ENCODE measurements around the gene RPN2.

The RPN2 gene

DNA sequence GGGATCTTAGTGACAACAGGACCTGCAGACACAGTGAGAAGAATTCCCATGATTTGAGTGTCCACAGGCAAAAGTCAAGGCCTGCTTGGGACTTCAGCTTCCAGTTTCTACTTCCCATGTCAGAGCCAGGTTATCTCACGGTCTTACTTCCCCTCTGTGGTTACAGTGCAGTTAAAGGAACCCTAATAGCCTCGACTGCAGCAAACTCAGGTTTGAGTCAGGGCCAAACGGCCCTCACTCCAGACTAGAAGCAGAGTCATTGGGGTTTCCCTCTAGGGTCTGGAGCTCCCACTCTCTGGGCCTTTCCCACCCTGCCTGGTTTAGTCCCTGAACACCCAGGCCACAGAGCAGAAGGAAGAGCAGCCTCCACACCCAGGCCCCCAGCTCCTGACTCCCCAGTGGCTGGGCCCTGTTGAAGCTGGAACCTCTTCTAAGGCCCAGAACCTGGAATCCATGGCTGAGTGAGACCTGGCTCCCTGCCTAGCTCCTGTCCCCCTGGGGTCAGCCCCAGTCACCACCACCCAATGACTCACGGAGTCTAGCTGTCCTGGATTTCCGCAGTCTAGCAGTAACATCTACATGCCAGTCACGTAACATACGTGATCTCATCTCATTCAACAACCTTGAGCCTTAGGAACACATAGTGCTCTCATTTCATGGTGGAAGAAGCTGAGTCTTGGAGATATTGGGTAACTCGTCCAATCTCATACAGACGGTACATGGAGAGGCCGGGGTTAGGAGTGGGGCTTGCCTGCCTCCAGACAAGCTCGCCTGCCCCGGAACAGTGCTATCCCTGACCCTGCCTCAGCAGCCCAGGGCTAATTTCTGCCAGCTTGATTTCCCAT, 91.7 kb downstream of the RPN2 start:
- TF ChIP-seq, protein P1, sequence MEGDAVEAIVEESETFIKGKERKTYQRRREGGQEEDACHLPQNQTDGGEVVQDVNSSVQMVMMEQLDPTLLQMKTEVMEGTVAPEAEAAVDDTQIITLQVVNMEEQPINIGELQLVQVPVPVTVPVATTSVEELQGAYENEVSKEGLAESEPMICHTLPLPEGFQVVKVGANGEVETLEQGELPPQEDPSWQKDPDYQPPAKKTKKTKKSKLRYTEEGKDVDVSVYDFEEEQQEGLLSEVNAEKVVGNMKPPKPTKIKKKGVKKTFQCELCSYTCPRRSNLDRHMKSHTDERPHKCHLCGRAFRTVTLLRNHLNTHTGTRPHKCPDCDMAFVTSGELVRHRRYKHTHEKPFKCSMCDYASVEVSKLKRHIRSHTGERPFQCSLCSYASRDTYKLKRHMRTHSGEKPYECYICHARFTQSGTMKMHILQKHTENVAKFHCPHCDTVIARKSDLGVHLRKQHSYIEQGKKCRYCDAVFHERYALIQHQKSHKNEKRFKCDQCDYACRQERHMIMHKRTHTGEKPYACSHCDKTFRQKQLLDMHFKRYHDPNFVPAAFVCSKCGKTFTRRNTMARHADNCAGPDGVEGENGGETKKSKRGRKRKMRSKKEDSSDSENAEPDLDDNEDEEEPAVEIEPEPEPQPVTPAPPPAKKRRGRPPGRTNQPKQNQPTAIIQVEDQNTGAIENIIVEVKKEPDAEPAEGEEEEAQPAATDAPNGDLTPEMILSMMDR (IDR thresholded peaks at IDR 0.05; ENCODE audit: unreplicated experiment in 3 of 3) = no peak
- H3K27ac Mint-ChIP-seq = no peak overlapping the region
- H3K4me3 Mint-ChIP-seq = no peak overlapping the region
- H3K36me3 Mint-ChIP-seq (ENCODE audit: low read depth) = no peaks in the 10 kb centered on the region
- H3K4me1 Mint-ChIP-seq = peaks cover 23% of the 10 kb centered on the region
- peaks cover 9% of the 10 kb centered on the region for H3K27me3 Mint-ChIP-seq (ENCODE audit: low read depth)
- no peaks in the 10 kb centered on the region for H3K9me3 Mint-ChIP-seq

DNA sequence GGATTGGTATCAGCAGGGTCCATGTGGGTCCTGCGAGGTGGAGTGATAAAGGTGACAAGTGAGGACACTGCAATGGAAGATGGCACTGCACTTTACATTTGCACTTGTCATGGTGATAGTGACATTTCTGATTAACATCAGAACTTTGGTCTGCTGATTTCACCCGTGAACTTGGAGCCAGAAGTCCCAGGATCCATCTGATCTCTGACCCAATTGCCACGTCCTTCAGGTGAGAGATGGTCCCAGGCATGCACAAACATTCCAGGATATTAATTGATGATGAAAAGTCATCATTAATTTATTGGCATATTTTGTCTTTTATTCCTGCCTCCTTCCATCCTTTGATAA, 92.3 kb downstream of the RPN2 start:
- H3K27ac Mint-ChIP-seq = no peak overlapping the region
- no peaks in the 10 kb centered on the region for H3K9me3 Mint-ChIP-seq

DNA sequence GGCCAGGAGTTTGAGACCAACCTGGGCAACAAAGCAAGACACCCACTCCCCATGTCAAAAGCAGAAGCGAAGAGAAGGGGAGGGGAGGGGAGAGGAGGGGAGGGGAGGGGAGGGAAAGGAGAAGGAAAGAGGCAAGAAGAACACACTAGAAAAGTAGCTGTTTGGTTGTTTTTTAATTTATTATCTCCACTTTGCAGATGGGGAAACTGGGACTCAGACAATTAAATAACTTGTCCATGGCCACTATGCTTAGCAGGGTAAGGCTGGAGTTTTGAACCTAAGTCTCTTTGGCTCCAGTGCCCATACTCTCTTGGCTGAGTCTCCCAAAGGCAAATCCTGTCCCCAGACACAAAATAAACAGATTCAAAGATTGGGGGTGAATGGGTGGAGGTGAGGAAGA, 94.9 kb downstream of the RPN2 start:
- Mint-ChIP-seq H3K4me1 (peaks cover 26% of the 10 kb centered on the region), H3K27ac (no peak overlapping the region), H3K4me3 (no peak overlapping the region), H3K36me3 (ENCODE audit: low read depth) (no peaks in the 10 kb centered on the region), H3K9me3 (no peaks in the 10 kb centered on the region), H3K27me3 (ENCODE audit: low read depth) (peaks cover 5% of the 10 kb centered on the region)
- TF ChIP-seq, protein P1 (IDR thresholded peaks at IDR 0.05; ENCODE audit: unreplicated experiment in 3 of 3) = no peak

More for the DNA sequence above, 92.3 kb downstream of the RPN2 start:
- TF ChIP-seq, protein P1 (IDR thresholded peaks at IDR 0.05; ENCODE audit: unreplicated experiment in 3 of 3) = no peak
- no peak overlapping the region for H3K4me3 Mint-ChIP-seq
- H3K4me1 Mint-ChIP-seq = peaks cover 24% of the 10 kb centered on the region
- H3K27me3 Mint-ChIP-seq (ENCODE audit: low read depth) = peaks cover 9% of the 10 kb centered on the region
- no peaks in the 10 kb centered on the region for H3K36me3 Mint-ChIP-seq (ENCODE audit: low read depth)

DNA sequence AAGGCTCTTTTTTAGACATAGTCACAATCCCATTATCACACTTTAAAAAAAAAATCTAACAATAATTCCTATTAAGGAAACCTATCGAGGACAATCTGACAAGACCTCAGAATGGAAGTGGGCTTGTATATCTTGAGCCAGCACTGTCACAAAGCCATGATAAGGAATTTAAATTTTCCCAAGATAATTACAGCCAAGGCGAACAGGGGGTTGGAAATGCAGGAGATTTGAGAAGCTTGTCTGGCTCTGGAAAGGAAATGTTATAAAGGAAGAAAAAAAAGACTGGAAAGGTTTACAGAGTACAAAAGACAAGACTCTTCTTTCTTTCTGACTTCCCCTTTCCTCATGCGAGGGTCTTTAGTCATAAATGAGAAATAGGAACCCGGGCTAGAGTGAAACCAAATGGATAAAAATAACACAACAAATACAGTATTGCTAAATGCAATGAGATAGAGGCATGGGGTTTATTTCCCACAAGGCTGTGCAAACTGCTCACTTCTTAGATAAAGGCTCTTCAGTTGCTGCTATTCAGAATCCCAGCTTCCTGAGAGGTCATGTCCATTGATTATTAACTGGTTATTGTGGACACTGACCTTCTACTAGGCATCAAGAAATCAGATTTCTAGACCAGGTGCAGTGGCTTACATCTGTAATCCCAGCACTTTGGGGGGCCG, 95.9 kb downstream of the RPN2 start:
- Mint-ChIP-seq H3K4me3 (no peak overlapping the region), H3K9me3 (no peaks in the 10 kb centered on the region), H3K27ac (peak overlapping the region; percentile 55 to 71 (median 68)), H3K27me3 (ENCODE audit: low read depth) (no peaks in the 10 kb centered on the region), H3K36me3 (ENCODE audit: low read depth) (no peaks in the 10 kb centered on the region), H3K4me1 (peaks cover 19% of the 10 kb centered on the region)
- TF ChIP-seq, protein P1 (IDR thresholded peaks at IDR 0.05; ENCODE audit: unreplicated experiment in 3 of 3) = no peak

DNA sequence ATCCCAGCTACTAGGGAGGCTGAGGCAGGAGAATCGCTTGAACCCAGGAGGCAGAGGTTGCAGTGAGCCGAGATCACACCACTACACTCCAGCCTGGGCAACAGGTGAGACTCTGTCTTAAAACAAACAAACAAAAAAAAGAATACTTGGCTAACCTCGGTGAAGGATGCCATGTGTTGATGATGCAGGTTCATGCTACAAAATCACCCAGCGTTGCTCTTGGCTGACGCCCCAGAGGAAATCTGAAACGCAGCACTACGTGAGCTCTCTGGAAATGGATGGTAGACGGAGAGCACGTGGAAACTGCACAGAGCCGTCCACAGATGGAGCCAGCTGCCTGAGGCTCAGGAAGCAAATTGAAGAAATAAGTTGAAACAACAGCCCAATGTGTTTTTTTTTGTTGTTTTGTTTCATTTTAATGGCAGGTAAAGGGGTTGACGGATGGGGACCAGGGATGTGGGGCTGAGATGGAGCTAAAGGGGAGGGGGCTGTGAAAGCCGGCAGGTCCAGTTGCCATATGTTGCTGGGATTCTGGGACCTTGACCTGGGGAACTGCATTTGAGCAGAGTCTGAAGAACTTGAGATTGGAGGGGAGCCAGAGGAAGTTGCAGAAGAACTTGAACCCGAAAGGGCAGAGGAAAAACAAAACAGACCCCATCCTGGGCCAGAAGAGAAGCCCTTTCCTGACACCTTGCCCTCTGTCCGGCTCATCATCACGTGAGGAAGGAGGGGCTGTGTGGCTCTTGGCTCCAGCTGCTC, 97.5 kb downstream of the RPN2 start:
- Mint-ChIP-seq H3K4me3 (peak overlapping the region in 2 of 3 experiments; percentile 32 to 34), H3K4me1 (peaks cover 25% of the 10 kb centered on the region), H3K27ac (peak overlapping the region; percentile 65 to 91 (median 78)), H3K27me3 (ENCODE audit: low read depth) (no peaks in the 10 kb centered on the region), H3K9me3 (no peaks in the 10 kb centered on the region), H3K36me3 (ENCODE audit: low read depth) (no peaks in the 10 kb centered on the region)
- TF ChIP-seq, protein P1 (IDR thresholded peaks at IDR 0.05; ENCODE audit: unreplicated experiment in 3 of 3) = peak in 2 of 3 experiments; percentile 10 to 24
